GM12872 (cell line): ENCODE results near the gene YRDC.

Experiments used
- CTCF ChIP-seq: IDR thresholded peaks from 3 replicates; pipeline ENCODE4 v1.5.1; 2011; ENCODE audit warnings: low read depth, mild to moderate bottlenecking, low read length, moderate library complexity; ENCODE audit not compliant: insufficient read depth

Gene YRDC

GRCh38 chr1:37753473-37754321 lies 54.3 kb downstream of the YRDC start:
- TF ChIP-seq CTCF = no peak
